ENCODE results near the gene MAPK12.
A peak's percentile ranks its signal among the peaks of the same experiment; 100 is the strongest.

The MAPK12 gene

GRCh38 chr22:50293441-50294318 lies 32.2 kb upstream of the MAPK12 start:
- ATAC-seq (ENCODE audit: low read depth) (peak; percentile 30), DNase-seq (ENCODE audit: low spot score in 2 of 2) (no peak)
- no peaks in the 10 kb centered on the region for H3K9me3 Mint-ChIP-seq
- H3K27ac Mint-ChIP-seq = no peak overlapping the region
- H3K4me1 Mint-ChIP-seq = peaks cover 24% of the 10 kb centered on the region
- H3K4me3 Mint-ChIP-seq = no peak overlapping the region
- no peaks in the 10 kb centered on the region for H3K36me3 Mint-ChIP-seq
- H3K27me3 Mint-ChIP-seq = peaks cover 12% of the 10 kb centered on the region

- DNase-seq (ENCODE audit: low spot score in 2 of 2) (peak in 1 of 2 donors; percentile 64), ATAC-seq (ENCODE audit: low read depth) (peak; percentile 88)
- Mint-ChIP-seq H3K27ac (peak overlapping the region; percentile 35), H3K4me3 (peak overlapping the region; percentile 59), H3K36me3 (no peaks in the 10 kb centered on the region), H3K4me1 (peaks cover 24% of the 10 kb centered on the region), H3K9me3 (no peaks in the 10 kb centered on the region), H3K27me3 (peaks cover 12% of the 10 kb centered on the region)
These were observed 31.4 kb upstream of the MAPK12 start for GRCh38 chr22:50292643-50293440.

DNA sequence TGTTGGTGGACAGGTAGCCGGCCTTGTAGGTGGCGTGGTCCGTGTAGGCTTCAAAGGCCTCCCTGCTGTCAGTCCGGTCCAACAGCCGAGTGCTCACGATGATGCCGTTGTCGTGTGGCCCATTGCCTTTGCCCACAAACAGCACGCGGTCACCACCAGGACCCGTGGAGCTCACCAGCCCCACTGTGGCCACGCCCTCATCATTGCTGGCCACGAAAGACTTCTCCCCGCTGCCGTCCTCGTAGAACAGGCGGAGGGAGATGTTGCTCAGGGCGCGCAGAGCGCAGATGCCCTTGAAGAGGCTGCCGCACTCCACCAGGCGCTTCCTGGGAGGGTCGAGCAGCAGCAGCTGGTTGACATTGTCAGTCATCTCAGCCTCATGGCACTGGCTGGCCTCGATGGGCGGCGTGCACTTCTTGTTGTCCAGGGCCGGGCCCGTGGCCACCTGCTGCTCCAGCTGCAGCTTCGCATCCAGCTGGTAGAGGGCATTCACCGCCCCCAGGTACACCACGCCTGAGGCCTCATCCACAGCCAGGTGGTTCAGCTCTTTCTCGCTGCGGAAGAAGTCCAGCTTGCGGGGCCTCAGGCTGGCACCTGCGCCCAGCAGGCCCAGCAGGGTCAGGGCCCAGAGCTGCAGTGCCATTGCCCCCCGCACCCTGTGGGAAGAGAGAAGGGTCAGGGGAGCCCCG lies 28.6 kb upstream of the MAPK12 start:
- Mint-ChIP-seq H3K27ac (no peak overlapping the region), H3K27me3 (peaks cover 9% of the 10 kb centered on the region), H3K36me3 (no peaks in the 10 kb centered on the region), H3K4me1 (peaks cover 19% of the 10 kb centered on the region), H3K9me3 (no peaks in the 10 kb centered on the region), H3K4me3 (no peak overlapping the region)
- ATAC-seq (ENCODE audit: low read depth) = no peak
- DNase-seq (ENCODE audit: low spot score in 2 of 2) = no peak

DNA sequence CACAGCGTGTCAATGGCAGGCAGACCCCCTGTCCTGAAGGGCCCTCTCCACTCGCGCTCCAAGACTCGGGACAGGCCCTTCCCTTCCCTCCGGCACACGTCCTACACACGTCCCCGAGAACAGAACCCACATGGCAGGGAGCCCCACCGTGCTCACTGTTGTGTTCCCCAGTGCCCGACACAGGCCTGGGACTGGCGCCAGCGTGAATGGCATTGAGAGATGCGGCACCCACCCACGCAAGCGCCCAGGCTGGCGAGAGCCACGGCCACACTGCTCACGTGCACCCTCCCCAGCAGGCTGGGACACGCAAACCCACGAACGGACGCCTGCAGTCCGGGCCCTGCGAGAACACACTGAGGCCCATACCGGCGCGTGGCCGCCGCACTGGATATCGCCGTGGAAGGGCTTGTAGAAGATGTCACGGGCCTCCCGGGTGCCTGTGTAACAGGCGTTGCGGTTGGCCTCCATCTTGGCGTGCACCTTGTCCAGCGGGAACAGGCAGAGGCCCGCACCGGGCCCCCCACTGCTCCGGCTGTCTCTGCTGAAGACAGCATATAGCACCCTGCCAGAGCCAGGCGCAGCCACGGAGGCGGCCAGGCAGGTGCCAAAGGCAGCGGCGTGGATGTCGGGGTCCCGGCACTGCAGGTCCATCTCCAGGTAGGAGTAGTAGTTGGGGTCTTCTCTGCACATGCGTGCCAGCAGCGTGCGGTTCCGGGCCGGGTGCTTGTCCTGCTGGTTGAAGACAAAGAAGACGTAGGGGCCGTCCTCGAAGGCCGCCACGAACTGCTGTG lies 27.9 kb upstream of the MAPK12 start:
- no peak overlapping the region for H3K27ac Mint-ChIP-seq
- no peaks in the 10 kb centered on the region for H3K9me3 Mint-ChIP-seq
- no peak overlapping the region for H3K4me3 Mint-ChIP-seq
- ATAC-seq (ENCODE audit: low read depth) (no peak), DNase-seq (ENCODE audit: low spot score in 2 of 2) (no peak)
- peaks cover 19% of the 10 kb centered on the region for H3K4me1 Mint-ChIP-seq
- no peaks in the 10 kb centered on the region for H3K36me3 Mint-ChIP-seq
- peaks cover 9% of the 10 kb centered on the region for H3K27me3 Mint-ChIP-seq

DNA sequence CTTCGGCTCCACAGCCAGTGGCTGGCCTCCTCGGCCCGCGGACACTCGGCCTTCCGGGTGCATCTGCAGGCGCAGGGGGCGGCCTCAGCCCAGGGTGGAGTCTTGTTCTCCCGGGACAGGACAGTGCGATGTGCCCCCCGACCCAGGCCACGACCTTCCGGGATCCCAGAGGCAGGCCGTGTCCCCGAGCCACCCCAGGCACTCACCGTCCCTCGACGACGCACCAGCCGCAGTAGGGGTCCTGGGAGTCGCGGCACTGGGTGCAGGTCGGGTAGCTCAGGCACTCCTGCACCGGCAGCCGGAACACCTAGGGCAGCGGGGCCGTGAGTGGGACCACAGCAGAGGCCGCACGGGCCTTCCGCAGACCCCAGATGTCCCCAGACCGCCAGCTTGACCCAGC lies 26.2 kb upstream of the MAPK12 start:
- no peaks in the 10 kb centered on the region for H3K9me3 Mint-ChIP-seq
- H3K27ac Mint-ChIP-seq = no peak overlapping the region
- ATAC-seq (ENCODE audit: low read depth) (no peak), DNase-seq (ENCODE audit: low spot score in 2 of 2) (no peak)
- H3K4me3 Mint-ChIP-seq = no peak overlapping the region
- H3K36me3 Mint-ChIP-seq = no peaks in the 10 kb centered on the region
- H3K4me1 Mint-ChIP-seq = peaks cover 15% of the 10 kb centered on the region
- H3K27me3 Mint-ChIP-seq = peaks cover 9% of the 10 kb centered on the region

- Mint-ChIP-seq H3K9me3 (no peaks in the 10 kb centered on the region), H3K4me3 (no peak overlapping the region), H3K27ac (no peak overlapping the region), H3K4me1 (peaks cover 9% of the 10 kb centered on the region), H3K36me3 (no peaks in the 10 kb centered on the region), H3K27me3 (peaks cover 7% of the 10 kb centered on the region)
- DNase-seq (ENCODE audit: low spot score in 2 of 2) = no peak
- no peak for ATAC-seq (ENCODE audit: low read depth)
These were observed 25.3 kb upstream of the MAPK12 start for GRCh38 chr22:50286701-50287318.

- Mint-ChIP-seq H3K27ac (no peak overlapping the region), H3K27me3 (peaks cover 3% of the 10 kb centered on the region), H3K4me1 (peaks cover 3% of the 10 kb centered on the region), H3K9me3 (no peaks in the 10 kb centered on the region), H3K4me3 (no peak overlapping the region), H3K36me3 (no peaks in the 10 kb centered on the region)
- ATAC-seq (ENCODE audit: low read depth) = no peak
- DNase-seq (ENCODE audit: low spot score in 2 of 2) = no peak
These were observed 24.8 kb upstream of the MAPK12 start for GRCh38 chr22:50286275-50286674.

DNA sequence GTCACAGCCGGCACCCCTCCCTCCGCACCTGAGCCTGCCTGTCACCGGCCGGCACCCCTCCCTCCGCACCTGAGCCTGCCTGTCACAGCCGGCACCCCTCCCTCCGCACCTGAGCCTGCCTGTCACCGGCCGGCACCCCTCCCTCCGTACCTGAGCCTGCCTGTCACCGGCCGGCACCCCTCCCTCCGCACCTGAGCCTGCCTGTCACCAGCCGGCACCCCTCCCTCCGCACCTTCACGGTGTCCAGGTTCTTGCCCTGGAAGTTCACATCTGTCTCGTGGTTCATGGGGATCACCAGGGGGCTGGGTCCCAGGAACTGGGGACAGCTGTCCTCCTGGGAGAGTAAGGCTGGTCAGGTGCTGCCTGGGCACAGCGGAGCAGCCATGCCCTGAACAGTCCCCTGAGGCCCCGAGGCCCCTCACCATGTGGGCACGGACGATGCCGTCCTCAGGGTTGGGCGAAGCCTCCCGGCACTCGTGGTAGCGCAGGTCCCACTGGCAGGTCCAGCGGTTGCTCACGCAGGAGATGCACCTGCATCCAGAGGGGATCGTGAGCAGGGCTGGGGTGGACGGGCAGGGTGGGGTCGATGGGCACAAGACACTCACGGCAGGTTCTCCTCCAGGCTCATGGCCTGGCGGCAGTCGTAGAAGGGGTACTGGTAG lies 24.2 kb upstream of the MAPK12 start:
- Mint-ChIP-seq H3K9me3 (no peaks in the 10 kb centered on the region), H3K27me3 (peaks cover 3% of the 10 kb centered on the region), H3K27ac (no peak overlapping the region), H3K36me3 (no peaks in the 10 kb centered on the region), H3K4me3 (no peak overlapping the region), H3K4me1 (no peaks in the 10 kb centered on the region)
- DNase-seq (ENCODE audit: low spot score in 2 of 2) (no peak), ATAC-seq (ENCODE audit: low read depth) (no peak)

DNA sequence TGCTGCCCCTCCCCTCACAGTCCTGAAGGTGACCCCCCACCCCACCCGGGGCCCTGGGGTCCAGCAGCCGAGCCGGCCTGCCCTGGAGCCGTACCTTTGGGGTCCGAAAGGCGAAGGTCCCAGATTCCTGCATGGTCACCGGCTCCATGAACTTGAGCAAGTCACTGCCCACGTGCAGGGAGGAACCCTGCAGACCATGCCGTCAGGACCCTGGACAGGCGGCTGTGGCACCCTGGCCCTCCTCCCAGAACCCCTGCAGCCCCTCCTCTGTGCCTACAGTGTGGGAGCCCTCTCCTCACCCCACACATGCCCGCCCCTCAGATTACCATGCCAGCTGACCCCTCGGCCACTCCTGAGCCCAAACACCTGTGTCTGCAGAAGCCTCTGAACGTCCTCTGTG lies 23.0 kb upstream of the MAPK12 start:
- Mint-ChIP-seq H3K4me1 (no peaks in the 10 kb centered on the region), H3K27me3 (peaks cover 2% of the 10 kb centered on the region), H3K36me3 (no peaks in the 10 kb centered on the region), H3K4me3 (no peak overlapping the region), H3K9me3 (no peaks in the 10 kb centered on the region), H3K27ac (no peak overlapping the region)
- ATAC-seq (ENCODE audit: low read depth) (no peak), DNase-seq (ENCODE audit: low spot score in 2 of 2) (no peak)

- Mint-ChIP-seq H3K36me3 (no peaks in the 10 kb centered on the region), H3K27ac (no peak overlapping the region)
These were observed 22.3 kb upstream of the MAPK12 start for GRCh38 chr22:50283821-50284220.

GRCh38 chr22:50282361-50283155 lies 21.1 kb upstream of the MAPK12 start:
- no peak for DNase-seq (ENCODE audit: low spot score in 2 of 2)
- Mint-ChIP-seq H3K4me1 (no peaks in the 10 kb centered on the region), H3K4me3 (no peak overlapping the region)

More at GRCh38 chr22:50283821-50284220, 22.3 kb upstream of the MAPK12 start:
- H3K27me3 Mint-ChIP-seq = peaks cover 2% of the 10 kb centered on the region
- no peaks in the 10 kb centered on the region for H3K9me3 Mint-ChIP-seq
- DNase-seq (ENCODE audit: low spot score in 2 of 2) (no peak), ATAC-seq (ENCODE audit: low read depth) (no peak)
- H3K4me1 Mint-ChIP-seq = no peaks in the 10 kb centered on the region
- no peak overlapping the region for H3K4me3 Mint-ChIP-seq

GRCh38 chr22:50281957-50282356 lies 20.5 kb upstream of the MAPK12 start:
- no peak overlapping the region for H3K27ac Mint-ChIP-seq
- H3K4me3 Mint-ChIP-seq = no peak overlapping the region
- no peak for ATAC-seq (ENCODE audit: low read depth)
- H3K4me1 Mint-ChIP-seq = no peaks in the 10 kb centered on the region
- no peaks in the 10 kb centered on the region for H3K36me3 Mint-ChIP-seq
- no peaks in the 10 kb centered on the region for H3K9me3 Mint-ChIP-seq
- H3K27me3 Mint-ChIP-seq = peaks cover 2% of the 10 kb centered on the region
- DNase-seq (ENCODE audit: low spot score in 2 of 2) = no peak

More at GRCh38 chr22:50282361-50283155, 21.1 kb upstream of the MAPK12 start:
- Mint-ChIP-seq H3K27ac (no peak overlapping the region), H3K36me3 (no peaks in the 10 kb centered on the region), H3K27me3 (peaks cover 2% of the 10 kb centered on the region), H3K9me3 (no peaks in the 10 kb centered on the region)
- peak; percentile 46 for ATAC-seq (ENCODE audit: low read depth)

Data from memory B cell (primary cell).